Temporal lobe (tissue), 2 donors: Measurements from ENCODE around the gene SMIM31. TPM values are rescaled to one million over a fixed set of nuclear protein-coding genes. Genes with fewer than 3 reads are reported as not detected.

Experiments used
- small RNA-seq: library from RNA; depleted of rRNA; stranded (forward); fragments of <200 nt; gene quantifications from one replicate; pipeline ENCODE3, GENCODE V24; 2014; ENCODE audit warnings: low replicate concordance
- total RNA-seq: library from RNA; depleted of rRNA; stranded (reverse); fragments of >200 nt; gene quantifications from one replicate; pipeline ENCODE4 v1.2.3, GENCODE V29; 2014

The SMIM31 gene
- total RNA-seq, 1 donor from 2014 or later: not detected

Small RNA genes lying within 50 kb of the gene (small RNA-seq; reads per million reads assigned to genes)
- gene RNU6-668P: not detected

Other genes starting within 250 kb of the SMIM31 start
- gene APELA, start 123.0 kb downstream of the SMIM31 start, total RNA-seq: 0.25 TPM
- gene TRIM61, start 223.5 kb downstream of the SMIM31 start, total RNA-seq: 0.98 TPM